D721Med (cell line): Measurements from ENCODE around the gene NPAS3.

ENCODE experiments used
- DNase-seq: peaks from one replicate; pipeline ENCODE4 v3.0.0; 2011; ENCODE audit warnings: low spot score; ENCODE audit not compliant: insufficient read length
- FAIRE-seq: peaks from 2 replicates; lab custom pipeline; 2011; peaks lifted over from hg19 to GRCh38; lab: Jason Lieb, UNC
- TF ChIP-seq, protein P1 (sequence below): IDR thresholded peaks from 2 replicates; pipeline ENCODE4 v1.5.1; 2012; ENCODE audit warnings: mild to moderate bottlenecking, control low read depth; ENCODE audit not compliant: insufficient read depth; ENCODE audit errors: missing control alignments

Gene NPAS3

DNA sequence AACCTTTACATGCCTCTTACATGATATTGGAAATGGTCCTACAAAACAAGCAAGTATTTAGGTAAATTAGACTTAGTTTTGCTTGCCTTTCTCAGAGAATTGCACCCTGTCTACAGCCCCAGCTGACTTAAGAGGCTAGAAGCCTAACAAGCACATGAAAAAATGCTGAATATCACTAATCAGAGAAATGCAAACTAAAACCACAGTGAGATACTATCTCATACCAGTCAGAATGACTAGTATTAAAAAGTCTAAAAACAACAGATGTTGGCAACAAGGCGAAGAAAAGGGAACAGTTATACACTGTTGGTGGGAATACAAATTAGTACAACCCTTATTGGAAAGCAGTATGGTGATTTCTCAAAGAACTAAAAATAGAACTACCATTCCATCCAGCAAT is 908.4 kb downstream of the NPAS3 start:
- FAIRE-seq (no peak), DNase-seq (no peak)
- TF ChIP-seq, protein P1, sequence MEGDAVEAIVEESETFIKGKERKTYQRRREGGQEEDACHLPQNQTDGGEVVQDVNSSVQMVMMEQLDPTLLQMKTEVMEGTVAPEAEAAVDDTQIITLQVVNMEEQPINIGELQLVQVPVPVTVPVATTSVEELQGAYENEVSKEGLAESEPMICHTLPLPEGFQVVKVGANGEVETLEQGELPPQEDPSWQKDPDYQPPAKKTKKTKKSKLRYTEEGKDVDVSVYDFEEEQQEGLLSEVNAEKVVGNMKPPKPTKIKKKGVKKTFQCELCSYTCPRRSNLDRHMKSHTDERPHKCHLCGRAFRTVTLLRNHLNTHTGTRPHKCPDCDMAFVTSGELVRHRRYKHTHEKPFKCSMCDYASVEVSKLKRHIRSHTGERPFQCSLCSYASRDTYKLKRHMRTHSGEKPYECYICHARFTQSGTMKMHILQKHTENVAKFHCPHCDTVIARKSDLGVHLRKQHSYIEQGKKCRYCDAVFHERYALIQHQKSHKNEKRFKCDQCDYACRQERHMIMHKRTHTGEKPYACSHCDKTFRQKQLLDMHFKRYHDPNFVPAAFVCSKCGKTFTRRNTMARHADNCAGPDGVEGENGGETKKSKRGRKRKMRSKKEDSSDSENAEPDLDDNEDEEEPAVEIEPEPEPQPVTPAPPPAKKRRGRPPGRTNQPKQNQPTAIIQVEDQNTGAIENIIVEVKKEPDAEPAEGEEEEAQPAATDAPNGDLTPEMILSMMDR: no peak

DNA sequence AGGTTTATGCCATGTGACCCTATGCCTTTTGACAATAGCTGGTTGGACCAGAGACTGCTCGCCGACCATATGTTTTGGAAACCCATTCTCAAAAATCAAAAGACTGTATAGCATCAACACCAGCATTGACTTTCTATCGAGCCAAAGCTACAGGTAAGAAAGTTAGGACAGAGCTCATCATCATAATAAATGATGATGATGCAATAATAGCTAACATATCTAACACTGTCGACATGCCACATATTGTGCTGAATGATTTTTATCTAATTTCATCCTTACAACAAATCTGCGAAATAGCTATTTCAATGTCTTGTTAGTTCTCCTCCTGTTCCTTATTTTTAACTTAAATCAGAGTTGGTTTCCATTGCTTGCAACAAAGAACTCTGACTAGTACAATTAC is 909.3 kb downstream of the NPAS3 start:
- FAIRE-seq (no peak), DNase-seq (no peak)
- TF ChIP-seq, protein P1: no peak

DNA sequence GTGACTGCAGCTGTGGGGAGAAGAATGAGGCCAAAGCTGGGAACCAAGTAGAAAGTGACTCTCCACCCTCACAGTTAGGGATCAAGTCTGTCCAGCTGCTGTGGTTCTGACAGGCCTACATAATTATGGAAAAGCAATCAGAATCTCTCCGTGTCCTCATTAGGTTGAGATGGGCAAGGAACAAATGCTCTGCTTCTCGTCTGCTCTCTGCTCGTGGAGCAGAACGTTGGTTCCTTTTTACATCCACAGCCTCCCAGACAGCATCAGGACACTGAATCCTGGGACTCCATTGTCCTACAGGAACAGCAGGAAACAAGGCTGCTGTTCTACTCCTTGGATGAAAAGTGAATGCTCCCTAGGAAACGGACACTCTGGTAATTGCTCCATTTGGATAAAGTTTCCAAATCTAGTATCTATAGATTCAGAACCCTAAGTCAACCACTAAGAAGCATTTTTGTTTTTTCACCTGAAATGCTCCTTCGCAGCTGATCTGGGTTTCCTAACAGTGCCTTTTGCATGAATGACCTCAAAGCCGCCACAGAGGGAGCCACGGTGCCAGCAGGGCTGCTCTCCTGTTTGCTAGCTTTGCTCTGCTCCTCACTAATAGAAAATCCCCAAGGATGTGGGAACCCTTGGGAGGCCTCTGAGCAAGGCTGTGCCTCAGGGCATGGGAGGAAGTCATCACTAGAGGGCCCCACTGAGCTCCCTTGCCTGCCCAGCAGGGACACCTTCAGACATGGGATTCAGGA is 910.2 kb downstream of the NPAS3 start:
- no peak for FAIRE-seq
- TF ChIP-seq, protein P1: peak; percentile 65
- DNase-seq: peak; percentile 60

DNA sequence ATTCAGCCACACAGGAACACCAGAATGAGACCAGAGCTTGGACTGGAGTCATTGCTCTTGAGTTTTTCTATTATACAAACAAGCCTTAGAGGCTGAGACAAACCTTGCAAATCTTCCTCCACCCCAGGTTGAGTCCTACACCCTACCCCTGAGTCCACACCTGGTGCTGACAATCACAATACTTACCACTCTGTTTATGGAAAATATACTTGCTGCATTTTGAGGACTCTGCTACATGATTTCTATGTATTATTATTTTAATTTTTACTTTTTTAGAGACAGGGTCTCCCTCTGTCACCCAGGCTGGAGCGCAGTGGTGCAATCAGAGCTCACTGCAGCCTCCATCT is 910.7 kb downstream of the NPAS3 start:
- no peak for FAIRE-seq
- TF ChIP-seq, protein P1: no peak
- no peak for DNase-seq

DNA sequence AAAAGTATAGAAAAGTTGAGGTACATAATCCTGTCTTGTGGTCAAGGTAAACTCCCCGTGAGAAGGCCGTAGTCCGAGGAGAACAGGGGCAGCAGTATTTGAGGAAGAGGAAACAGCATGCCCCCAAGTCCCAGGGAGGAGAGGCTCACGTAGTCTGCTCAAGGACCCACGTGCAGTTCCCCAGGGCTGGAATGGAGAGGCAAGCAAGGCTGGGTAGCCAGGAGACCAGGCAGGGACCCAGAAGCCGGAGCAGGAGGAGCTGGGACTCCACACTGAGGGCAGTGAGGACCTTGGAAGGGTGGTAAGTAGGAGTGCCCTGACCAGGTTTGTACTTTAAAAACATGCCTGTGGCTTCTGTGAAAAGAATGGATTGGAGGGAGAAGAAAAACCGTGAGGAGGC is 912.1 kb downstream of the NPAS3 start:
- TF ChIP-seq, protein P1: no peak
- FAIRE-seq (no peak), DNase-seq (no peak)

DNA sequence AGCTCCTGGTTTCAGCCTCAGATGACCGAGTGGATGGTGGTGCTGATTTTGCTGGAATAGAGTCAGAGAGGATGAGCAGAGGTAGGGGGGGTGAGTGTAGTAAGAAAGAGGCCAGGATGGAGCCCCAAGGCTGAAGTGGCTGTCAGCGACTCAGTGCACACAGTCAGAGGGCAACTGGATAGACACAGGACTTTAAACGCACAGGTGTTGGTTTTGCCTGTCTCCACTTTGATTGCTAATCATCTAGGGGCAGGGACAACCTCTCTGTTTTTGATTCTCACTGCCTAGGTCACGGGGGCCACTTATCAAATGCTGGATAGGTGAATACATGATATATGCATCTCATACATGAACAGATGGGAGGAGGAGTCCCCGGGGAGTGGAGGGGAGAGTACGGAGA is 912.7 kb downstream of the NPAS3 start:
- FAIRE-seq (no peak), DNase-seq (no peak)
- TF ChIP-seq, protein P1: no peak

DNA sequence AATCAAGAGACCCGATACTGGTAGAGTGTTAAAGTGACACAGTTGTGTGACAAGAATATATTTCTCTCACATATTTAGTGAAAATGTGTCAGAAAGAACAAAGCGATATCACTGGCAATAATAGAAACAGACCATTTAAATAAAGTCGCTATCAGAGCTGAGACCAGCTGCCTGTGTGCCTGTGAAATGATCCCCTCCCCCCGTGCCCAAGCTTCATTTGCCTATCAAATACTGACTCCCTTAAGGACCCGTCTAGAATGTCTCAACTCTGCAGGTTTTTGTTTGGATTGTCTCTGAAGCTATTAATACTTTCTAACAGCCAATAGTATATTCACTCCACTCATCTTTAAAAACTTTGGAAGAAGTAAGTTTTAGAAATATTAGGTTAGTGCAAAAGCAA is 913.3 kb downstream of the NPAS3 start:
- TF ChIP-seq, protein P1: no peak
- DNase-seq (no peak), FAIRE-seq (no peak)
